GM12873 (cell line): ENCODE measurements around the gene CBLB.

ENCODE experiments used
- TF ChIP-seq, protein P1 (sequence below): IDR thresholded peaks from 2 replicates; pipeline ENCODE4 v1.5.1; 2012; ENCODE audit warnings: low read depth, mild to moderate bottlenecking, moderate library complexity, low read length, control low read depth; ENCODE audit not compliant: insufficient read depth; ENCODE audit errors: missing control alignments

CBLB gene

DNA sequence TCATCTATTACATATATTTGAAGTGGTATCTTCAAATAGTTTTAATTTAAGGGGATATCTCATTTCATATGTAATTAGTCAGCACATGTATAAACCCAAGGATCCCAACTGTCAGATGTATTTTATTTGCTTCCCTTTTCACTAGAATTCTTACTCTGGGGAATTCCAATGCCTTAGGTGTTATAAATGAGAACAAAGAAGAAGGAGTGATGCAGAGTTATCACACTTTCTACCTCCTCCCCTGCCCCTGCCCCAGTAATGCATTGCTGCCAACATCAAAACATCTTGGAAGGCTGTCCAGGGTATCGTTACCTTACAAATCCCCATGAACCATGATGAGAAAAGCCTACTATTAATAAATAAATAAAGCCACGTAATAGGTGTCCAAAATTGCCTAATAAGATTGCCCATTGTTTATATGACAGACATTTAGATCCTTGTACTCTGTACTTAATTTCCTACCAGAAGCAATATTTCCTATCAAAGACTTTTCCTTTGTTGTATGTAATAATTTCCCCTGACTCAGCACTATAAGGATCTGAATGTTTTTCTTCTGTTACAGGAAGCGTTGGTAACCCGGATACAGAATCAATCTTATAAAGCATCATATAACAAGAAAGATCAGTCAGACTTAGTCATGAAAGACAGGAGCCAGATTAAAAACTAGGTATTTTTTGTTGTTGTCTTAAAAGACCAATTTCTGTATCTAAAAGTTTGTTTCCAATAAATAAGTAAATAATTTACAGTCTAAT, 38.8 kb downstream of the CBLB start:
- TF ChIP-seq, protein P1, sequence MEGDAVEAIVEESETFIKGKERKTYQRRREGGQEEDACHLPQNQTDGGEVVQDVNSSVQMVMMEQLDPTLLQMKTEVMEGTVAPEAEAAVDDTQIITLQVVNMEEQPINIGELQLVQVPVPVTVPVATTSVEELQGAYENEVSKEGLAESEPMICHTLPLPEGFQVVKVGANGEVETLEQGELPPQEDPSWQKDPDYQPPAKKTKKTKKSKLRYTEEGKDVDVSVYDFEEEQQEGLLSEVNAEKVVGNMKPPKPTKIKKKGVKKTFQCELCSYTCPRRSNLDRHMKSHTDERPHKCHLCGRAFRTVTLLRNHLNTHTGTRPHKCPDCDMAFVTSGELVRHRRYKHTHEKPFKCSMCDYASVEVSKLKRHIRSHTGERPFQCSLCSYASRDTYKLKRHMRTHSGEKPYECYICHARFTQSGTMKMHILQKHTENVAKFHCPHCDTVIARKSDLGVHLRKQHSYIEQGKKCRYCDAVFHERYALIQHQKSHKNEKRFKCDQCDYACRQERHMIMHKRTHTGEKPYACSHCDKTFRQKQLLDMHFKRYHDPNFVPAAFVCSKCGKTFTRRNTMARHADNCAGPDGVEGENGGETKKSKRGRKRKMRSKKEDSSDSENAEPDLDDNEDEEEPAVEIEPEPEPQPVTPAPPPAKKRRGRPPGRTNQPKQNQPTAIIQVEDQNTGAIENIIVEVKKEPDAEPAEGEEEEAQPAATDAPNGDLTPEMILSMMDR, result no peak

DNA sequence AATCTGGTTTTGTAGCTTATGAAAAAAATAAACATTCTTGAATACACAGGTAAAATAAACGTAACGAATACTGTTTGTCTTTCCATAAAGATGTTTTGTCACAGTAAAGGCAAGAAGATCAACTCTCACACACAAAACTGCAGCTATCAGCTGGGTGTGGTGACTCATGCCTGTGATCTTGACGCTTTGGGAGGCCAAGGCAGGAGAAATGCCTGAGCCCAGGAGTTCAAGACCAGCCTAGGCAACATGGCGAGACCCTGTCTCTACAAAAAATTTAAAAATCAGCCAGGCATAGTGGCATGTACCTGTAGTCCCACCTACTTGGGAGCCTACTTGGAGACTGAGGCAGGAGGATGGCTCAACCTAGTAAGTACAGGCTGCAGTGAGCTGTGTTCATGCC, 39.6 kb downstream of the CBLB start:
- TF ChIP-seq, protein P1, result no peak

DNA sequence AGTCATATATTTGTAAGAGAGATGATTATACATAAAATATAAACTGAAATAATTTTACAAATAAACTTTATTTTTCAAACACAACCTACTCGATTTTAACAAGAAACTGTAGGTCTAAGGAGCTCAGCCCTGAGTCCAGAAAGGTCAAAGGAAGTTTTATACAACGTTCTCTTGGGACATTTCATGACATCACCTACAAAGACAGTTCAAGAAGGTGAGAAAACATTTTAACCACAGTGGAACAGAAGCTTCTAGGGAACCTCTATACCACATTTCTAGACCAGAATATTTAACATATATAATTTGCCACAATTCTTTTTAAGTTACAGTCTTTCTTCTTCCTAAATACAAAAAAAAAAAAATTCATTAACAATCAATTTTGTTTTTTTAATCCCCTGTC, 40.1 kb downstream of the CBLB start:
- TF ChIP-seq, protein P1, result no peak

DNA sequence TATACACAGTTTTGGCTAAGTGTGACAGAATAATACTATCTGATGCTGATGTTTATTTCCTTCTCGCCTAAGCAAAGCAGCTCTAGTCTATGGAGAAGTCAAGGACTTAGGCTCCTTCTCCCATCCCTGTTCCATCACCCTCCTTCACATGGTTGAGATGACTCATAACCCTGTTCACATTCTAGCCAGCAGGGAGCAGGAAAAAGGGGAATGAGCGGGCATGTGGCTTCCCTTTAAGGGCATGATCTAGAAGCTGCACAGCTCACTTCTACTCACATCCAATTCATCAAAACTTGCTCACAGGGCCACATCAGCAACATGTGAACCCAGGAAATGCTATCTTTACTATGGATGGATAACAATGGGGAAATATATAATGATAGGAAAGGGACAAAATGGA, 40.9 kb downstream of the CBLB start:
- TF ChIP-seq, protein P1, result no peak

DNA sequence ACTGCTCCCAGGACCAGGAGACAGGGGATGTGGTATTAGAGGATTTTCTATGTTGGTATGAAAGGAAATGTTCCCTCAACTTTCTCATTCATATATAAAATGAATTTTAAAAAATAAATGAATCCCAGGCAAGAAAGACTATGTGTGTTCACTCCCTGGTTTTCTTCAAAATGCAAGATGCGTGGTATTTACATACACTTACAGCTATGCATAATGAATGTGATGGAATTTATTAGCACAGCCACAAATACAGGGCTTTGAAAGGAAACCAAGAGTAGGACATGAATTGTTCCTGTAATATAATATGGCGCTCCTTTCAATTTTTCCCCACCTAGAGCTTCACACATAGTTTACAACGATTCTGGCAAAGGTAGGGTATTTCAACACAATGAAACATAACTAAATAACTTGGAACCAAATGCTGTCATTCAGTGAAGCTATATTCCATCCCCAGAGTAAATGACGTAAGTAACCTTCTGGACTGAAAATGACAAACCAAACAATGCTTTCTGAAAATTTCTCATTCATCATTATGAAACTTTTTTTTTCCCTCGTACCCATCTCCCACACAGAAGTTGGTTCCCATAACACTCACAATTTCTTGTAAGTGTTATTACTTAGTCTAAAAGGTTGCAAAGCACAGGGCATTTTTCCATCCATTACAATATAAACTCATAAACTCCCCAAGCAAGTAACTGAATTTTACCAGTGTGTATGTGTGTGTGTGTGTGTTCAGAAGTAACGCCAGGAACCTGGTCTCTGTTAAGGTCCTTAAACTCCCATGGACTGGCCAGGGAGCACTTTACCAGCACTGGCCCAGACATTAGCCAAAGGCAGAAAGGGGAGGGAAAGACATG, 41.8 kb downstream of the CBLB start:
- TF ChIP-seq, protein P1, result no peak

DNA sequence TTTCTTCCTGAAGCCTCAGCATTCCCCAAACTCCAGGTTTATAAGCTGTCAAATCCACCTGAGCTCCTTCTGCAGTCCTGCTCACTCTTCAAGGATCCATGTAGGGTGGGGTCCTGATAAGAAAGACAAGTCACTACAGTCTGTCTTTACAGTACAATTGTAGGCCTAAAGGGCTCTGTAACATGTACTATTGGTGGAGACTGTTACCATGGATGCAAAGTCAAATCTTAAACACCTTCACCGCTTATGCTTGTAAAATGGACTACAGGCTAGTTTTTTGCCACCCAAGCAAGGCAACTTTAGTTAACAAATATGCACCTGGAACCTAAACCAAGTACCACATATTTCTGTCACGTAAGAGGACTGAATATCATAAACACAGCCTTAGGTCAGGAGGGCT, 44.7 kb downstream of the CBLB start:
- TF ChIP-seq, protein P1, result no peak

DNA sequence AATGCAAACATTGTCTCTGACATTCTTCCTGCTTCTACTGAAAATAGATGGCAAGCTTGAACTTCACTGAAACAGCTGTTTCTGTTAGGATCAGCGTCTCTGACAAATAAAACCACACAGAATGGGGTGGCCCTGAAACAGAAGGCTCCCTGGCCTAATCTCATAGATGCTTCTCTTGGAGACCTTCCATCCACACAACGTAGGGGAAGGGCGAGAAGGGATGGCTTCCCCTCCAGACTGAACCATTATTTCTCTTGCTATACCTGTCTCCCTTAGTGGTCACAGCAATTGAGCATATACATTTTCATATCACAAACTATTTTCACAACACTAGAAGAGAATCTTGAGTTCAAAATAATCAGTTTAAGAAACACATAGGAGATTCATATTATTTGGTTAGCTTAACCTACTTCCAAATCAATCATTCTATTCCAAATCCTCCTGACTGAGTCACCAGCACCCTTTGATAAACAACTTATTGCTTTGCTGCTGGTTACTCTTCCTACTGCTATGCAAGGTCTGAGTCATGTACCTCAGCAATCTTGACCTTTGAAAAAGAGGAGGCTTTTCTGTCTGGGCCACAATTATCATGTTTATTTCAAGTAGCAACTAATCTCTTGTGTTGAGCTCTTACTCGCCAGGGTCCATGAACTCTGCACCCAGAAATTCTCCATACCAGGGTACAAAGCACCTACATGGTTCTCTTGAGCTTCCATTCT, 45.5 kb downstream of the CBLB start:
- TF ChIP-seq, protein P1, result no peak
